Caco-2 (cell line): Measurements from ENCODE around the gene ZSCAN1. TPM values are rescaled to one million over a fixed set of nuclear protein-coding genes. Genes with fewer than 3 reads are reported as not detected.

Source experiments
- BruUV-seq: library from RNA; stranded (reverse); fragments of 400-500 nt; replicated peaks from 2 replicates; lab custom pipeline; 2021; lab: Mats Ljungman, UMichigan
- CTCF ChIA-PET: fragments of 300-600 bp; sonication (Branson Sonifier 250); formaldehyde crosslinking; loops from one replicate; lab custom pipeline; 2022; ENCODE audit warnings: antibody characterized with exemption; lab: Charles Lee
- POLR2A ChIA-PET: fragments of 300-600 bp; sonication (Branson Sonifier 250); formaldehyde crosslinking; loops from one replicate; lab custom pipeline; 2022; ENCODE audit warnings: antibody characterized with exemption; lab: Charles Lee
- DNase-seq, 2 experiments: peaks; one replicate each; pipeline versions ENCODE4 v3.0.0 to v3.0.0-alpha.2; 2020 to 2022
- H3K27me3 ChIP-seq: replicated peaks from 2 replicates; pipeline ENCODE4 v1.6.0; 2011; ENCODE audit warnings: low read length; ENCODE audit not compliant: control insufficient read depth, insufficient read depth
- H3K36me3 ChIP-seq: 2 replicates; pipeline ENCODE4 v1.5.1; 2011; ENCODE audit warnings: low read length; ENCODE audit not compliant: control insufficient read depth, insufficient read depth
- H3K4me1 ChIP-seq: fragments of 250-450 bp; sonication (Bioruptor Pico); 2 replicates; pipeline ENCODE4 v1.5.1; 2020; ENCODE audit warnings: mild to moderate bottlenecking
- H3K4me3 ChIP-seq: 2 replicates; pipeline ENCODE4 v1.5.1; 2011; ENCODE audit warnings: low read depth, mild to moderate bottlenecking, control low read depth, low read length
- H3K9me3 ChIP-seq: fragments of 250-450 bp; sonication (Bioruptor Pico); 2 replicates; pipeline ENCODE4 v1.5.1; 2020; ENCODE audit warnings: mild to moderate bottlenecking, moderate library complexity
- H3K27ac Mint-ChIP-seq: one replicate; pipeline ENCODE4 v1.8.0; 2022; ENCODE audit warnings: mixed read lengths; ENCODE audit not compliant: unreplicated experiment
- H3K27me3 Mint-ChIP-seq: one replicate; pipeline ENCODE4 v1.8.0; 2022; ENCODE audit warnings: mixed read lengths; ENCODE audit not compliant: insufficient read depth, unreplicated experiment
- H3K36me3 Mint-ChIP-seq: one replicate; pipeline ENCODE4 v1.8.0; 2022; ENCODE audit warnings: mild to moderate bottlenecking, mixed read lengths; ENCODE audit not compliant: insufficient read depth, unreplicated experiment
- H3K4me1 Mint-ChIP-seq: one replicate; pipeline ENCODE4 v1.8.0; 2022; ENCODE audit warnings: low read depth, mixed read lengths; ENCODE audit not compliant: unreplicated experiment
- H3K4me3 Mint-ChIP-seq: one replicate; pipeline ENCODE4 v1.8.0; 2022; ENCODE audit warnings: mild to moderate bottlenecking, moderate library complexity, mixed read lengths; ENCODE audit not compliant: unreplicated experiment
- H3K9me3 Mint-ChIP-seq: one replicate; pipeline ENCODE4 v1.8.0; 2022; ENCODE audit warnings: mixed read lengths; ENCODE audit not compliant: unreplicated experiment
- intact Hi-C: fragments of 100-400 bp; cut with micrococcal nuclease; formaldehyde crosslinking; loops from one replicate; pipeline ENCODE4 v1.10.0; 2022; ENCODE audit not compliant: unreplicated experiment
- total RNA-seq: library from RNA; stranded (reverse); gene quantifications from 2 replicates; pipeline ENCODE4 v1.2.3, GENCODE V29; 2022
- TF ChIP-seq, protein P1 (sequence below), 2 experiments: fragments of 200-600 bp in 1 of 2; IDR thresholded peaks; 1 replicate in 1 of 2; 2 replicates in 1 of 2; pipeline versions ENCODE4 v1.5.1 to v1.8.0; 2011 to 2022; ENCODE audit warnings: antibody characterized with exemption in 1 of 2, control low read depth in 1 of 2, inconsistent platforms in 1 of 2, low read depth in 1 of 2, low read length in 1 of 2, mild to moderate bottlenecking in 1 of 2, moderate library complexity in 1 of 2; ENCODE audit not compliant: insufficient read depth in 1 of 2, severe bottlenecking in 1 of 2, unreplicated experiment in 1 of 2

The ZSCAN1 gene
- total RNA-seq, 1 experiment from 2014 or later: not detected

DNA sequence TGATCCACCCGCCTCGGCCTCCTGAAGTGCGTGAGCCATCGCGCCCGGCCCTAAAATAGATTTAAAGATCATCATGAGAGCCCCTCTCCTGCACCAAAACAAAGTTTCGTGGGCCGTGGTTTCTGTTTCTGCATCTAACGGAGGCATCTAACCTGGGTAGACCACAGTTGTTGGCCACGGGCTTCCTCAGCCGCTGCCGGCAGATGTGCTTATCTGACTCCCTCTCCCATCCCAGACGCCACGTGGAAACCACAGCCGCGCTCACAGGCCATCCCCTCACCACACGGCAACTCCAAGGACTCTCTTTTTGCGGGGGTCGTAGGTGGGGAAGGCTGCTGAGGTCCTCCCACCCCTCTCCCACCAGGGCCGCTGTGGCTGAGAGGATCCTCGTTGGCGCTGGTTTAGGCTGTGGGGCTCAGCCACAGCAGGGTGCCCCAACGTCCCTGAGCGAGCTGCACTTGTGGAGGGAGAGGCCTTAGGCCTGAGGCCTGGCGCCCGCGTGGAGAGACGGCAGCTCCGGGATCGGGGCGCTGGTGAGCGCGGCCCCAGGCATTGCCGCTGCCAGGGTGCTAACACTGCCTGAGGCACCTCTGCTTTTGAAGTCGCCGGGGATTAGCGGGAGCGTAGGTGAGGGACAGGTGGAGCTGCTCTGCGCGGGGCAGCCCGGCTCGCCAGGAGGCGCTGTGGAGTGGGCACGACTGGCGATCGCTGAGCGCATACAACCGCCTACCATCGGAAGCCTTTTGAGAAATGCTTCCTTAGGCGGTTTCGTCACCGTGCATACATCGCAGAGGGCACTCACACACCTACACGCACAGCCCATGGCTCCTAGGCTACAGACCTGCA, 8.9 kb downstream of the ZSCAN1 start:
- H3K4me1 Mint-ChIP-seq: no peaks in the 10 kb centered on the region
- BruUV-seq: no TSS peak
- H3K27me3 Mint-ChIP-seq: no peaks in the 10 kb centered on the region
- ChIA-PET POLR2A (no interaction called here), CTCF (no interaction called here)
- peaks cover 31% of the 10 kb centered on the region for H3K9me3 Mint-ChIP-seq
- H3K36me3 Mint-ChIP-seq: no peaks in the 10 kb centered on the region
- DNase-seq: no peak
- Histone ChIP-seq H3K36me3 (no peaks in the 10 kb centered on the region), H3K9me3 (peaks cover 28% of the 10 kb centered on the region), H3K27me3 (no peaks in the 10 kb centered on the region), H3K4me3 (no peak overlapping the region), H3K4me1 (no peaks in the 10 kb centered on the region)
- no peak overlapping the region for H3K27ac Mint-ChIP-seq
- intact Hi-C loops: no loop called here
- no peak overlapping the region for H3K4me3 Mint-ChIP-seq
- TF ChIP-seq, protein P1, sequence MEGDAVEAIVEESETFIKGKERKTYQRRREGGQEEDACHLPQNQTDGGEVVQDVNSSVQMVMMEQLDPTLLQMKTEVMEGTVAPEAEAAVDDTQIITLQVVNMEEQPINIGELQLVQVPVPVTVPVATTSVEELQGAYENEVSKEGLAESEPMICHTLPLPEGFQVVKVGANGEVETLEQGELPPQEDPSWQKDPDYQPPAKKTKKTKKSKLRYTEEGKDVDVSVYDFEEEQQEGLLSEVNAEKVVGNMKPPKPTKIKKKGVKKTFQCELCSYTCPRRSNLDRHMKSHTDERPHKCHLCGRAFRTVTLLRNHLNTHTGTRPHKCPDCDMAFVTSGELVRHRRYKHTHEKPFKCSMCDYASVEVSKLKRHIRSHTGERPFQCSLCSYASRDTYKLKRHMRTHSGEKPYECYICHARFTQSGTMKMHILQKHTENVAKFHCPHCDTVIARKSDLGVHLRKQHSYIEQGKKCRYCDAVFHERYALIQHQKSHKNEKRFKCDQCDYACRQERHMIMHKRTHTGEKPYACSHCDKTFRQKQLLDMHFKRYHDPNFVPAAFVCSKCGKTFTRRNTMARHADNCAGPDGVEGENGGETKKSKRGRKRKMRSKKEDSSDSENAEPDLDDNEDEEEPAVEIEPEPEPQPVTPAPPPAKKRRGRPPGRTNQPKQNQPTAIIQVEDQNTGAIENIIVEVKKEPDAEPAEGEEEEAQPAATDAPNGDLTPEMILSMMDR (IDR thresholded peaks at IDR 0.05; ENCODE audit: insufficient read depth in 1 of 2, low read depth in 1 of 2, low read length in 1 of 2, severe bottlenecking in 1 of 2, unreplicated experiment in 1 of 2): no peak

DNA sequence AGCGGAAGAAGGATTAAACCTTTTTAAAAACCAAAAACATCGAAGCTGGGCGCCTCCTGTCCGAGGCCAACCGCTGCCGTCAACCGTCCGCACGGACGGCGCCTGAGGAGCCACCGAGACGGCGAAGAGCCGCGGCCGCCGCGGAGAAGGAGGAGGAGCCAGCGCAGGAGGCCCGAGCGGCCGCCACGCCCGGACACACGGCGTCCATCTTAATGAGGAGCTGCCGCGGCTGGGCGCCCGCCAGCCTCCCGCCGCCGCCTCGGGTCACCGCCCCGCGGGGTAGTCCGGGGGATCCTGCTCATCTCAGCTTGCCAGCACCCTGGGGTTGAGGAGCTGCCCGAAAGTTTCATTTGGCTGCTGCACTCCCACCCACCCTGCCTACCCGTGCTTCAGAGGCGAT, 10.6 kb downstream of the ZSCAN1 start:
- Histone ChIP-seq H3K27me3 (no peaks in the 10 kb centered on the region), H3K36me3 (no peaks in the 10 kb centered on the region), H3K4me1 (no peaks in the 10 kb centered on the region), H3K9me3 (peaks cover 27% of the 10 kb centered on the region), H3K4me3 (no peak overlapping the region)
- intact Hi-C loops: no loop called here
- H3K27ac Mint-ChIP-seq: no peak overlapping the region
- TF ChIP-seq, protein P1 (IDR thresholded peaks at IDR 0.05; ENCODE audit: insufficient read depth in 1 of 2, low read depth in 1 of 2, low read length in 1 of 2, severe bottlenecking in 1 of 2, unreplicated experiment in 1 of 2): no peak
- no peaks in the 10 kb centered on the region for H3K36me3 Mint-ChIP-seq
- ChIA-PET CTCF (no interaction called here), POLR2A (no interaction called here)
- H3K27me3 Mint-ChIP-seq: no peaks in the 10 kb centered on the region
- DNase-seq: no peak
- H3K4me1 Mint-ChIP-seq: no peaks in the 10 kb centered on the region
- H3K9me3 Mint-ChIP-seq: peaks cover 29% of the 10 kb centered on the region
- BruUV-seq: no TSS peak
- H3K4me3 Mint-ChIP-seq: no peak overlapping the region

DNA sequence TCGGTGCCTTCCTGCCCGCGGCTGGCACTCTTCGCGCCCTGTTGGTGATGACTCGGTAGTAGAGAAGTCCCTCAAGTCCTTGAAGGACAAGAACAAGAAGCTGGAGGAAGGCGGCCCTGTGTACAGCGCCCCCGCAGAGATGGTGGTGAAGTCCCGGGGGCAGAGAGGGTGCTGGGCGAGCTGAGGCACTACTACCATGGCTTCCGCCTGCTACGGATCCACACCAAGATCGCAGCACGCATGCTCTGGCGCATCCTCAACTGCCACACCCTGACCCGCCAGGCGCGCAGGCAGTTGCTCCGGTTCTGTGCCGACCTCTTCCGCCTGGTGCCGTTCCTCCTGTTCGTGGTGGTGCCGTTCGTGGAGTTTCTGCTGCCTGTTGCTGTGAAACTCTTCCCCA, 11.1 kb downstream of the ZSCAN1 start:
- Mint-ChIP-seq H3K36me3 (no peaks in the 10 kb centered on the region), H3K9me3 (peaks cover 33% of the 10 kb centered on the region), H3K27me3 (no peaks in the 10 kb centered on the region), H3K27ac (no peak overlapping the region), H3K4me3 (no peak overlapping the region), H3K4me1 (no peaks in the 10 kb centered on the region)
- ChIA-PET POLR2A (no interaction called here), CTCF (no interaction called here)
- intact Hi-C loops: no loop called here
- Histone ChIP-seq H3K9me3 (peaks cover 27% of the 10 kb centered on the region), H3K4me1 (no peaks in the 10 kb centered on the region), H3K27me3 (no peaks in the 10 kb centered on the region), H3K4me3 (no peak overlapping the region), H3K36me3 (no peaks in the 10 kb centered on the region)
- TF ChIP-seq, protein P1 (IDR thresholded peaks at IDR 0.05; ENCODE audit: insufficient read depth in 1 of 2, low read depth in 1 of 2, low read length in 1 of 2, severe bottlenecking in 1 of 2, unreplicated experiment in 1 of 2): no peak
- DNase-seq: no peak
- no TSS peak for BruUV-seq
